Loucy (cell line): ENCODE results near the gene ZFYVE28.

Experiments
- CTCF ChIP-seq: fragments of 200-600 bp; sonication (generic); conservative IDR thresholded peaks from 2 replicates; pipeline ENCODE4 v1.5.1; 2014; ENCODE audit warnings: mild to moderate bottlenecking, antibody characterized with exemption, low read length
- EZH2phosphoT487 ChIP-seq: fragments of 200-600 bp; IDR thresholded peaks from 2 replicates; pipeline ENCODE4 v1.6.1; 2018; ENCODE audit warnings: antibody characterized with exemption, mild to moderate bottlenecking, moderate library complexity, borderline replicate concordance

- TF ChIP-seq CTCF (no peak), EZH2phosphoT487 (no peak)
Measured at GRCh38 chr4:2368746-2369437, 49.6 kb downstream of the ZFYVE28 start.
